SK-N-SH treated with all-trans-retinoic acid at 6 μM for 48 hours (cell line): ENCODE measurements around the gene IKZF5.

Experiments used
- GLIS3 ChIP-seq: fragments of 250-450 bp; sonication (Bioruptor Pico); IDR thresholded peaks from 2 replicates; pipeline ENCODE4 v1.5.0; 2020; ENCODE audit warnings: mild to moderate bottlenecking, moderate library complexity
- OSR1 ChIP-seq: fragments of 250-450 bp; sonication (Bioruptor Pico); IDR thresholded peaks from 2 replicates; pipeline ENCODE4 v1.8.0; 2022; ENCODE audit warnings: moderate library complexity, mild to moderate bottlenecking, inconsistent platforms
- TCF4 ChIP-seq: fragments of 250-450 bp; sonication (Bioruptor Pico); IDR thresholded peaks from 2 replicates; pipeline ENCODE4 v1.8.0; 2021; ENCODE audit warnings: mild to moderate bottlenecking, moderate library complexity, borderline replicate concordance

DNA sequence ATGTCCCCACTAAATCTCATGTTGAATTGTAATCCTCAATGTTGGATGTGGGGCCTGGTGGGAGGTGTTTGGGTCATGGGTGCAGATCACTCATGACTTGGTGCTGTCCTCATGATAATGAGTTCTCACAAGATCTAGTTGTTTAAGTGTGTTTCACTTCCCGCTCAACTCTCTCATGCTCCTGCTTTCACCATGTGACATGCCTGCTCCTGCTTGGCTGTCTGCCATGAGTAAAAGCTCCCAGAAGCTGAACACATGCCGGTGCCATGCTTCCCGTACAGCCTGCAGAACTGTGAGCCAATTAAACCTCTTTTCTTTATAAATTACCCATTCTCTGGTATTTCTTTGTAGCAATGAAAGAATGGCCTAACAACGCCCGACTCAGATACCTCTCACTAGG is 34.6 kb downstream of the IKZF5 start:
- TF ChIP-seq TCF4 (CRISPR knock-in tag) (no peak), GLIS3 (CRISPR knock-in tag) (no peak), OSR1 (CRISPR knock-in tag) (no peak)
